Gastrocnemius medialis (tissue), 4 donors: Measurements from ENCODE around the gene SEMA3E.

Source experiments
- POLR2A ChIP-seq, 2 donors: fragments of 450-650 bp; IDR thresholded peaks; one replicate each; pipeline ENCODE4 v1.6.1; 2017; ENCODE audit warnings: antibody characterized with exemption in 2 of 2, mild to moderate bottlenecking in 2 of 2, moderate library complexity in 2 of 2
- TF ChIP-seq, protein P1 (sequence below), 5 experiments: fragments of 450-650 bp in 3 of 5; fragments of 200-600 bp in 2 of 5; sonication (generic) in 2 of 5; IDR thresholded peaks in 4 of 5; conservative IDR thresholded peaks in 1 of 5; 1 replicate in 4 of 5; 2 replicates in 1 of 5; pipeline ENCODE4 v1.5.1; 2016 to 2019; ENCODE audit warnings: antibody characterized with exemption in 5 of 5, mild to moderate bottlenecking in 3 of 5, moderate library complexity in 3 of 5

DNA sequence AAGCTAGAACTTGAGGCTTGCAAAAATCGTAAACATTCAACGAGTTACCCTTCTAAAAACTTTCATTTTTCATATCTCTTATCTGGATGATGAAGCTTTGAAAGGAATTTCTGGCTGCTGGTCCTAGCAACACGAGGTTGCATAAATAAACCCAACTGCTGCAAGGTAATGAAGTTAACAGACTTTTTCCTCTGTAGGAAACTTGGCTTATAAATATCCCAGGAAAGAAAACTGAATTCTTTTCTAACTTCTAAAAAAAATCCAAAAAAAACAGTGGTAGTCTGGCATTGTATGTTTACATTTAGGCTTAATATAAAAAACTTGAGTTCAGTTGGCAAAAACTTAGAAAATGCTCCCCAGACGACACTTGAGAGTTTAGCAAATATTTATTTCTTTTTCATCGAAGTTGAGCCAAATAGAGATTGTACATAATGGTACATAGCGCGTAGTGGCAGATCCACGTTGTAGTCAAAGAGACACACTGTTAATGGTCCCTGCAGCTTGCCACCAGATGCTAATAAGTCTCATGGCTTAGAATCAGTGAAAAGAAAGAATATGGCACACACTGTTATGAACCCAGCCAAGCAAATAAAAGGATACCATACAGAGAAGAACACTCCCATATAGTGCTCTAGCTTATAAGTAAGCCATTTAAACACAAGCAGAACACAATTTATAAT is 285.9 kb downstream of the SEMA3E start:
- TF ChIP-seq POLR2A (IDR thresholded peaks at IDR 0.05) = no peak
- TF ChIP-seq, protein P1, sequence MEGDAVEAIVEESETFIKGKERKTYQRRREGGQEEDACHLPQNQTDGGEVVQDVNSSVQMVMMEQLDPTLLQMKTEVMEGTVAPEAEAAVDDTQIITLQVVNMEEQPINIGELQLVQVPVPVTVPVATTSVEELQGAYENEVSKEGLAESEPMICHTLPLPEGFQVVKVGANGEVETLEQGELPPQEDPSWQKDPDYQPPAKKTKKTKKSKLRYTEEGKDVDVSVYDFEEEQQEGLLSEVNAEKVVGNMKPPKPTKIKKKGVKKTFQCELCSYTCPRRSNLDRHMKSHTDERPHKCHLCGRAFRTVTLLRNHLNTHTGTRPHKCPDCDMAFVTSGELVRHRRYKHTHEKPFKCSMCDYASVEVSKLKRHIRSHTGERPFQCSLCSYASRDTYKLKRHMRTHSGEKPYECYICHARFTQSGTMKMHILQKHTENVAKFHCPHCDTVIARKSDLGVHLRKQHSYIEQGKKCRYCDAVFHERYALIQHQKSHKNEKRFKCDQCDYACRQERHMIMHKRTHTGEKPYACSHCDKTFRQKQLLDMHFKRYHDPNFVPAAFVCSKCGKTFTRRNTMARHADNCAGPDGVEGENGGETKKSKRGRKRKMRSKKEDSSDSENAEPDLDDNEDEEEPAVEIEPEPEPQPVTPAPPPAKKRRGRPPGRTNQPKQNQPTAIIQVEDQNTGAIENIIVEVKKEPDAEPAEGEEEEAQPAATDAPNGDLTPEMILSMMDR (IDR thresholded peaks at IDR 0.05 in 4 of 5, conservative IDR thresholded peaks at IDR 0.05 in 1 of 5) = no peak
